Measurements from ENCODE around the gene SLC35E2B.
"Not testable (repeated sequence)": the region's sequence is repeated elsewhere in the genome, so short reads cannot be mapped to it uniquely, and the experiment has no call there.

The SLC35E2B gene

DNA sequence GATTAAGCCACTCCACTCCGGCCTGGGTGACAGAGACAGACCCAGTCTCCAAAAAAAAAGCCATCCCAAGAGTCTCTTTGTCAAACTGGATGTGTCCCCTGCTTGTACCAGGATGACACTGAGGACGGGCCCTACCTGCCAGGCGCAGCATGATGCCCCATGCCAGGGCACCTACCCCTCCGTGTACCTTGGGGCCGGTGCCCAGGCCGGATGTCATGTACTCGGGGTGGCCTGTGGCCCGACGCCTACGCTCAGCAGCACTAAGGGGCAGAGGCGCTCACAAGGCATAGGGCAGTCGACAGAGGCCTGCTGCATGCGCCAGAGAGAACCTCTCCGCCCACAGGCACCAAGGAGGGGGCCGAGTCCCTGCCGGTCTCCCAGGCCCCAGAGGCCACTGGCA, 53.2 kb downstream of the SLC35E2B start:
- DNase-seq (ENCODE audit: low read depth in 2 of 2): not testable (repeated sequence)

DNA sequence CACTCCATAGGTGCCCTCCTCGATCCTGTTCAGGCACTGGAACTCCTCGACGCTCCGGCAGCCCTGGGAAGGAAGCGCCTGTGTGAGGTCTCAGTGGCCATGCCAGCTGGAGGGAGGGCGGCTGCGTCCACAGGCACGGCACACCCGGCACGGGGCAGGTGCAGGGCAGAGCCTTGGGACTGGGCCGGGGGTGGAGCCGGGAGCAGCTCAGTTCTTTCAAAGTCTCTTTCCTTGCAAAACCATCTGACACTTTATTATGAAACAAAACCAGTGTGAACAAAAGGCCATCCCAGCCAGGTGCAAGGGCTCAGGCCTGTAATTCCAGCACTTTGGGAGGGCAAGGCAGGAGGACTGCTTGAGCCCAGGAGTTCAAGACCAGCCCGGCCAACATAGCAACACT, 54.1 kb downstream of the SLC35E2B start:
- not testable (repeated sequence) for DNase-seq (ENCODE audit: low read depth in 2 of 2)

DNA sequence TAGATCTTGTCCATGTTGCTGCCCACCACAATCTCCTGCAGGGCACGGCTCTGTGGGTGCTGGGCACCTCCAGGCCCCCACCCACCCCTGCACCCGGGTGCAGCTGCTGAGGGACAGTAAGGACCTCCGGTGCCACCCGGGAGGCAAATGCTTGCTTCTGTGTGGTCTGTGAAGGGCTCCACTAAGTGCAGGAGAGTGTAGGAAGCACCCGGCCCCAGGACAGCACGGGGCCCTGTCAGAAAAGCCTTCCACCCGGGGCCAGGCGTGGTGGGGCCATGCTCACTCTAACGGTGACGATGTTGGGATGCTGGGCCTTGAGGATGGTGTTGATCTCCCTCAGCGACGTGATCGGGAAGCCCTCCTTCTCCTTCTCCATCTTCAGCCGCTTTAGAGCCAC, 55.1 kb downstream of the SLC35E2B start:
- DNase-seq (ENCODE audit: low read depth in 2 of 2): not testable (repeated sequence)

DNA sequence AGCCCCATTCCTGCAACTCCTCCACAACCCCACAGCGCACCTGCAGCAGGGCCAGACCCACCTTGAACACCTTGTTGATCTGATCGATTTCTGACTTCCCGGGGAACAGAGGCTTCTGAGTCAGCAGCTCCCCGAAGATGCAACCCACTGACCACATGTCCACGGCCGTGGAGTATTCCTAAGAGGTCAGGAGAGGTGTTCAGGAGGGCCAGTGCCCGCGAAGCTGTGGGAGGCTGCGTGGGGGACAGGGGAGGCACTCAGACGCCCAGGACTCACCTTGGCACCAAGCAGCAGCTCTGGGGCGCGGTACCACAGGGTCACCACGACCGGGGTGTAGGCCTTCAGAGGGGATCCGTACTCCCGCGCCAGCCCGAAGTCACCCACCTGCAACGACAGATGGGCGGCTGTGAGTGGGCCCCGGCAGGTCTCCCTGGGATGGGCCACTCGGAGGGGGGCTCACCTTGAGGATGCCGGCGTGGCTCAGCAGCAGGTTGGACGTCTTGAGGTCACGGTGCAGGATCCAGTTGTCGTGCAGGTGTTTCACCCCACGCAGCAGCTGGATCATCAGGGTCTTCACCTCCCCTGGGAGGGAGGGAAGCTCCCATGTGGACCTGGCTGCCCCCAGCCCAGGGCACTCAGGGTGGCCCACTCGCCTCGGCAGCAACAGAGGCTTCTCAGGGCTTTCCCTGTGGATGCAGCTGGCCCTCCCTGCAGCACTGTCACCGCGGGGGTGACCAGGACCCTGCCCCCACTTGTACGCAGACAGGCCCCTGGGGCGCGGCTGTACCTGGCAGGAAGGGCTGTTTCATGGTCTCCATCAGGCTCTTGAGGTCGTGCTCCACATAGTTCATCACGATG, 55.7 kb downstream of the SLC35E2B start:
- not testable (repeated sequence) for DNase-seq (ENCODE audit: low read depth in 2 of 2)

DNA sequence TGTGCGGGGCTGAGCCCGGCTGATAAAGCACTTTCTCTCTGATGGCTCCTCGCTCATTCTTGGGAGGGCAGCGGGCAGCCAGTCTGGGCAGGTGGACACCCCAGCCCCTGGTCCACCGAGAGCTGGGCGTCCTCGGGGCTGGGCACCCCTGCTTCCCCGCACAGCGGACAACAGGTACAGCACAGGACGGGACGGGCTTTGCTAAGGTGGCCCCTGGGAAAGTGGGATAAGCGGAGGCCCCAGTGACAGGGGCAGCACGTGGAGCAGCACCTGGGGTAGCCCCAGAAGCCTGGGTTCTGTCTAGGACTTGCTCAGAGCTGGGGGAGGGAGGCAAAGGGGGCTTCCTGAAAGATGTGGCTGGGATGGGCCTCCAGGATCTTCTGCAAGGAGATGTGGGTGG, 58.0 kb downstream of the SLC35E2B start:
- not testable (repeated sequence) for DNase-seq (ENCODE audit: low read depth in 2 of 2)

DNA sequence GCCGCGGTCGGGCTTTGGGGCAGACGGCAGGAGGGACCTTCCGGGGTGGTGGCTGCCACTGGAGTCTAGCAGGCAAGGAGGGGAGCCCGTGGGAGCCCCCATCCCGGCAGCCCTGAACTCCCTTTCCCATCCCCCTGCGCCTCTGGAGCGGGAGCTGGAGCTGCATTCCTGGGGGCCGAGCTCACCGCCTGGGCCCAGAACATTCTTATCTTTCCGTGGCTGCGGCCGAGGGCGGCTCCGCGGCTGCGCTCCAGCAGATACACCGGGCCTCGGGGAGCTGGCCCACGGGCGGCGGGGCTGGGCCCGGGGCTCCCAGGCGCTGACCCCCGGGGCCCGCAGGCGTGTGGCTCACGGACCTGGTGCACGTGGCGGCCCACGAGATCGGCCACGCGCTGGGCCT, 59.2 kb downstream of the SLC35E2B start:
- DNase-seq (ENCODE audit: low read depth in 2 of 2): not testable (repeated sequence)

DNA sequence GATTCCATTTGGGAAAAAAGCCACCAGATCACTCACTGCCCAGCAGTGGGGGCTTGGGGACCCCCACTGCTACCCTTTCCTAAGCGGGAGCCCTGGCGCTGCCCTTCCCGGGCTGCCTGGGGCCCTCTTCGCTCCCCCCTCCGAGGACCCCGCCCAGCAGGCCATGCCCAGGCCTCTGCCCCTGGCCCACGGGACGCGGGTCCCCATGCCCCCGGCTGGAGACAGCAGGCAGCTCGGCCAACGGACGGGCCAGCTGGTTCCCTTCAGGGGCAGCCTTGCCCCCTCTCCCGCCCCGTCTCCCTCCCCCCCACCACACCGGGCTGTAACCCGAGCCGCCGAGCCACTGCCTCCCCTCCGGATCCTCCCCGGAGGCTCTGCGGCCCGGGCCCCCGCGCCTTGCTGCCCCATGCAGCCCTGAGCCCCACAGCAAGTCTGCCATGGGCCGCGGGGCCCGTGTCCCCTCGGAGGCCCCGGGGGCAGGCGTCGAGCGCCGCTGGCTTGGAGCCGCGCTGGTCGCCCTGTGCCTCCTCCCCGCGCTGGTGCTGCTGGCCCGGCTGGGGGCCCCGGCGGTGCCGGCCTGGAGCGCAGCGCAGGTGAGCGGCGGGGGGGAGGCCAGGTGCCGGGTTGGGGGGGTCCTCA, 60.7 kb downstream of the SLC35E2B start, which contains the start of gene MMP23B:
TSS of gene MMP23B (plus strand) at position 392 of the 639 bp plus-strand sequence. CDS start at position 438, 46 bp downstream.
- no peak for DNase-seq (ENCODE audit: low read depth in 2 of 2)

DNA sequence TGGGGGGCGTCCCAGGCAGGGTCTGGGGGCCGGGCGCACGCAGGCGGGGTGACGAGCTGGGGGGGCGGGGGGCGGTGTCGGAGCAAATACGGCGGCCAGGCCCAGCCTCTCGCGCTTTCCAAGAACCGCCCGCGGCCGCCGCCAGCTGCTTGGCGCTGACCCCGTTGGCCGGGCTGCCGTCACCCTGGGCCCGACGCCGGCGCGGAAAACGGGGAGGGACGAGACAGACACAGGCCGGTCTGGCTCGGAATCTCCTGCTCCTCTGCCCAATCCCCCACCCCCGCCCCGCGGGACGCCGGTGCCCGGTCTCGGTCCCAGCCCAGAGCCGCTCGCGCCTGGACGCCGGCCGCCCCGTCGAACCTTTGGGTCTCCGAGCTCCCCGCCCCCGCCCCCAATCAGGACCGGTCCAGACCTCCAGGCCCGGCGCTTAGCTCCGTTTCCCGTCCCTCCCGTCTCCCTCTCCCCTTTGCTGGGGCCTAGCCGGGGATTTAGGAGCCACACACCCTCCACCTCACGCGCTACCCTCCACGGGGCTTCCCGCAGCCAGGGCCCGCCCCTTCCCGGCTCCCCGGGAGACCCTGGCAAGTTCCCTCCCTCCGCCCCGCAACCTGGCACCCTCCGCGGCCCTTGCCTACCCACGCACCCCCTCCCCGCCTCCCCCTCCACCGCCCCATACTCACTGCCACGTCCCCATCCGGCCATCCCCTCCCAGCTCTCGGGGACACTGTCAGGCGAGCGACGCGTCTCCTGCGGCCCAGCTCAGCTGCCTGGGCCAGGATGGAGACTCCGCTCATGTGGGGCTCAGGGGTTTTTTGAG, 61.4 kb downstream of the SLC35E2B start:
- DNase-seq (ENCODE audit: low read depth in 2 of 2): no peak

DNA sequence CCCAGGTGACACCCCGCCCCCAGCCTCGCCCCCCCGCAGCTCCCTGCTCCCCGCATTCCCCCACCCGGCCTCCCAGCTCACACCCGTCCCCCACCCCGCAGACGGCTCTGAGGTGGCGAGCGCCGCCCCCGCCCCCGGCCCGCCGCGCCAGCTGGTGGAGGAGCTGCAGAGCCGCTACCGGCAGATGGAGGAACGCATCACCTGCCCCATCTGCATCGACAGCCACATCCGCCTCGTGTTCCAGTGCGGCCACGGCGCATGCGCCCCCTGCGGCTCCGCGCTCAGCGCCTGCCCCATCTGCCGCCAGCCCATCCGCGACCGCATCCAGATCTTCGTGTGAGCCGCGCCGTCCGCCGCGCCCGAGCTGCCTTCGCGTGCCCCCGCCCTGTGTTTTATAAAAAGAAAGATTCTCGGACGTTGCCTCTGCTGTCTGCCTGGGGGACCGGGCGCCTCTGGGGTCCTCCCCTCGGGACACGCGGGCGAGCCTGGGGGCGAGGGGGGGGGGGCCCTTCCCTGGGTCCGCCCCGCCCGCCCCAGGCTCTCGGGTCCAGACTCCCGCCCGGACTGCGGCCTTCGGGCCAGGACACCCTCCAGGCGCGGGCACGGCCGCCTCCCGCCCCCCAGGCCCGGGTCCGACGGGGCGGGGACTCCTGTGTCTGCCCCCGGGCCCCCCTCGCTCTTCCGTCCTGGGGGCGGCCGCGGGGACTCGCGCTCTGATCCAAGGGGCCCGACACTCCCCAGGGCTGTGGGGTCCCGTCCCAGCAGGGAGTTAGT, 62.2 kb downstream of the SLC35E2B start:
- DNase-seq (ENCODE audit: low read depth in 2 of 2): peak; percentile 70 to 77

DNA sequence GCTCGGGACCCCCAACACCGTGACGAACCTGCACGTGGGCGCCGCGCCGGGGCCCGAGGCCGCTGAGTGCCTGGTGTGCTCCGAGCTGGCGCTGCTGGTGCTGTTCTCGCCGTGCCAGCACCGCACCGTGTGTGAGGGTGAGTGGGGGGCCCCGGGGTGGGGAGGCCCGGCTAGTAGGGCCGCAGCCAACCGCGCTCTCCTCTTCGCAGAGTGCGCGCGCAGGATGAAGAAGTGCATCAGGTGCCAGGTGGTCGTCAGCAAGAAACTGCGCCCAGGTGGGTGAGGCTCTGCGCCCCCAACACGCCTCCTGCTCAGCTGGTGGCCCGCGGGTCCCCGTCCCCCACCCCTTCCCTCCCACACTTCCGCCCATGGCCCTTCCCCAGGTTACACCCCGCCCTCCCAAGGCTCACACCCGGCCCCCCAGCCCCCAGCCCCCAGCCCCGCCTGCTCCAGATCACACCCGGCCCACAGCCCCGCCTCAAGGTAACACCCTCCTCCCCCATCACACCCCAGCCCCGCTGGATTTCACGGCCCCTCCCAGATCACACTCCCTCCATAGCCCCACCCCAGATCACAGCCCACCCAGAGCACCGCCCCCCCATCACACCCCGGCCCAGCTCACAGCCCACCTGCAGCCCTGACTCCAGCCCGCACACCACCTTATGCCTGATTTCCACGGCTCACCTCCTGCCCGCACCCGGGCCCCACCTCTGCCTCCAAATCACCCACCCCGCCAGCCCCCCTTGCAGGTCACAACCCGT, 63.0 kb downstream of the SLC35E2B start:
- peak in 1 of 2 experiments; percentile 35 for DNase-seq (ENCODE audit: low read depth in 2 of 2)

DNA sequence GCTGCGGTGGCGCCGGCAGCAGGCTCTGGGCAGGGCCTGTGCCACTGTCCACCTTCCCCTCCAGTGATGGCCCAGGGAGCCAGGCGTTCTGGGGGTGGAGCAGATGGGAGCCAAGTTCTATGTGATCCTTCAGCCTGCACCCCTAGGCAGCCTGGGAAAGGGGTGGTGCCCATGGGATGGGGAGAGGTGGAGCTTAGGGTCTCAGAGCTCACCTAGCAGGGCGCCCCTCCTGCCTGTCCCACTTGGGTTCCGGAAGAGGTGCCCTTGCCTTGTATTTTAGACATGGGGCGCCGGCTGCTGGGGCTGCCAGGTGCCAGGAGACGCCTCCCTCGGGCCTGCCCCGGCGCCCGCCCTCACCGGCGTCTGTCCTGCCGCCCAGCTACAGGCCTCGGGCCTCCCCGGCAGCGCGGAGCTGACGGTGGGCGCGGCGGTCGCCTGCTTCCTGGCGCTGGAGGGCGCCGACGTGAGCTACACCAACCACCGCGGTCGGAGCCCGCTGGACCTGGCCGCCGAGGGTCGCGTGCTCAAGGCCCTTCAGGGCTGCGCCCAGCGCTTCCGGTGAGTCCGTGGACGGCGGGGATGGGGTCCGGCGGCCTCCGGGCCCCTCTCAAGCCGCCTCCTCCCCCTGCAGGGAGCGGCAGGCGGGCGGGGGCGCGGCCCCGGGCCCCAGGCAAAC, 63.7 kb downstream of the SLC35E2B start:
- peak in 1 of 2 experiments; percentile 49 for DNase-seq (ENCODE audit: low read depth in 2 of 2)

DNA sequence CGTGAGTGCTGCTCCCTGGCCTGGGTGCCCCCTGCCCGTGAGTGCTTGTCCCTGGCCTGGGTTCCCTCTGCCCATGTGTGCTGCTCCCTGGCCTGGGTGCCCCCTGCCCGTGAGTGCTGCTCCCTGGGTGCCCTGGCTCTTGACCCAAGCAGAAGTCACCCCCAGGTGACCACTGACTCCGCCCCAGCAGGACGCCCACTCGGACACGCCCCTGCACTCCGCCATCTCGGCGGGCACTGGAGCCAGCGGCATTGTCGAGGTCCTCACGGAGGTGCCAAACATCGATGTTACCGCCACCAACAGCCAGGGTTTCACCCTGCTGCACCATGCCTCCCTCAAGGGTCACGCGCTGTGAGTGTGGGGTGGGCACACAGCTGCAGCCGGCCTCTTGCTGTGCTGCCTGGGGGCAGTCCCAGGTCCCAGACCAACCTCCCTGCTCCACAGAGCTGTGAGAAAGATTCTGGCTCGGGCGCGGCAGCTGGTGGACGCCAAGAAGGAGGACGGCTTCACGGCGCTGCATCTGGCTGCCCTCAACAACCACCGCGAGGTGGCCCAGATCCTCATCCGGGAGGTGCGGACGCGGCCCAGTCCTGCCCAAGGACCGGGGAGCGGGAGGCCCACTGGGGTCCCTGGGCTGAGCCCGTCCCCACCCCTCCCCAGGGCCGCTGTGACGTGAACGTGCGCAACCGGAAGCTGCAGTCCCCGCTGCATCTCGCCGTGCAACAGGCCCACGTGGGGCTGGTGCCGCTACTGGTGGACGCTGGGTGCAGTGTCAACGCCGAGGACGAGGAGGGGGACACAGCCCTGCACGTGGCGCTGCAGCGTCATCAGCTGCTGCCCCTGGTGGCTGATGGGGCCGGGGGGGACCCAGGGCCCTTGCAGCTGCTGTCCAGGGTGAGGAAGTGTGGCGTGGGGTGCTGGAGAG, 64.5 kb downstream of the SLC35E2B start:
- DNase-seq (ENCODE audit: low read depth in 2 of 2): no peak

DNA sequence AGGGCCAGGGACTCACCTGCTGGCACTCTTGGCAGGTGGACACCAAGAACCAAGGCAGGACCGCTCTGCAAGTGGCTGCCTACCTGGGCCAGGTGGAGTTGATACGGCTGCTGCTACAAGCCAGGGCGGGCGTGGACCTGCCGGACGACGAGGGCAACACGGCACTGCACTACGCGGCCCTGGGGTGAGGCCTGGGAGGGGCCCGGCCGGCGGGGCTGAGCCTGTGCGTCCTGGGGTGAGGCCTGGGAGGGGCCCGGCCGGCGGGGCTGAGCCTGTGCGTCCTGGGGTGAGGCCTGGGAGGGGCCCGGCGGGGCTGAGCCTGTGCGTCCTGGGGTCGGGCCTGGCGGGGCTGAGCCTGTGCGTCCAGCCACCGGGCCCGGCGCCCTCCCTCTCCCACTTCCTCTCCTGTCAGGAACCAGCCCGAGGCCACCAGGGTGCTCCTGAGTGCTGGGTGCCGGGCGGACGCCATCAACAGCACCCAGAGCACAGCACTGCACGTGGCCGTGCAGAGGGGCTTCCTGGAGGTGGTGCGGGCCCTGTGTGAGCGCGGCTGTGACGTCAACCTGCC, 65.2 kb downstream of the SLC35E2B start:
- no peak for DNase-seq (ENCODE audit: low read depth in 2 of 2)

DNA sequence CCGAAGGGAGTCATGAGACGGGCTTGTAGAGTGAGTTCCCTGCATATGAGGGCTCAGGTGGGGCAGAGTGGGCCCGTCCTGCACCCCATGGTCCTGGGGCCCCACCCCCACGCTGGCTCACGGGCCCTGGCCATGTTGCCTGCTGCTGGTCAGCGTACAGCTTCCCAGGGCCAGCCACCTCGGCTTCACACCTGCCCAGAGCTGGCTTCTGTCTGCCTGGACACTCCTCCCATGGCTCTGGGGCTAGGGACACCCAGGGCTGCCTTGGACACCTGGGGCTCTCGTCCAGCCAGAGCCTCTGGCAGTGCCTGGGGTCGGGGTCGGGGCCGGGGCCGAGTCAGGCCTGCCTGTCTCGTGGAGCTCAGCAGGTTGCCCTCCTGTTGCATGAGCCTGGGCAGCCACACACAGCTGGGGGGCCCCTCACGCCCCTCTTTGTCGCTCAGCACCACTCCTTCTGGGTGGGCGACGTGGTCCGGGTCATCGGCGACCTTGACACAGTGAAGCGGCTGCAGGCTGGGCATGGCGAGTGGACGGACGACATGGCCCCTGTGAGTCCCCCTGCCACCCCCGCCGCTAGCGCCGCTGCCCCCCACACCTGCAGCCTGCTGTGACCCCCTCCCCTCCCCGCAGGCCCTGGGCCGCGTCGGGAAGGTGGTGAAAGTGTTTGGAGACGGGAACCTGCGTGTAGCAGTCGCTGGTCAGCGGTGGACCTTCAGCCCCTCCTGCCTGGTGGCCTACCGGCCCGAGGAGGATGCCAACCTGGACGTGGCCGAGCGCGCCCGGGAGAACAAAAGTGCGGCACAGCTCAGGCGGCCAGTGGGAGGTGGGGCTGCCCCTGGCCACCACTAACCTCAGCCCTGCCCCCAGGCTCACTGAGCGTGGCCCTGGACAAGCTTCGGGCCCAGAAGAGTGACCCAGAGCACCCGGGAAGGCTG, 66.1 kb downstream of the SLC35E2B start:
- DNase-seq (ENCODE audit: low read depth in 2 of 2): no peak

DNA sequence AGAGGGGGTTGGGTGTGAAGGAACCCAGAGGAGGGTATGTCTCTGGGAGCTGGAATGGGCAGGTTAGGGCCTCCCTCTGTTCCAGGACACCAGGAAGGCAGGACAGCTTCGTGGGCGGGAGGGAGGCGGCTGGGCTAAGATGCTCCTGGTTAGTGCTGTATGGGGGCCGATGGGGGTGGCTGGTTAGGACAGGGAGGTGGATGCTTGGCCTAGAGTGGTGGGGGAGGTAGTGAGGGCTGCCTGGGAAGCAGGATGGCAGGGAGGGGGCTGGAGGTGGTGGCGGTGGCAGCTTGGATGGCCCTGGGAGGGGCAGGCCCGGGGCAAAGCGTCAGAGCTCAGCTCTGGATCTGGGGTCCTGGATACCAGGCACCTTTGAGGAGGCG, 66.8 kb downstream of the SLC35E2B start:
- no peak for DNase-seq (ENCODE audit: low read depth in 2 of 2)

DNA sequence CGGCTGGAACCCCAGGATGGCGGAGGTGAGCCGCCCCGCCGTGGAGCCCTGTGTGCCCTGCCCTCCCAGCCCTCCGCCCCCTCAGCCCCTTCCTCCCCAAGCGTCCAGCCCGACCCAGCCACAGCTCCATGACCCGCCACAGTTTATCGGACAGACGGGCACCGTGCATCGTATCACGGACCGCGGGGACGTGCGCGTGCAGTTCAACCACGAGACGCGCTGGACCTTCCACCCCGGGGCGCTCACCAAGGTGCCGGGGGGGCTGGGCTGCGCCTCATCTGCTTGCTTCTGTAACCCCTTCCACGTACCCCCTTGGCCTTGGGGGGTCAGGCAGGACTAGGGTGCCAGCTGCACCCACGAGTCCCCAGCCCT, 67.2 kb downstream of the SLC35E2B start:
- DNase-seq (ENCODE audit: low read depth in 2 of 2): no peak
